K562 (cell line): ENCODE results near the gene TMEM126A. TPM values are rescaled to one million over a fixed set of nuclear protein-coding genes. Genes with fewer than 3 reads are reported as not detected.

Experiments
- ARID2 ChIP-seq: fragments of 450-650 bp; IDR thresholded peaks from 2 replicates; pipeline ENCODE4 v1.6.1; 2017; ENCODE audit warnings: antibody characterized with exemption, mild to moderate bottlenecking
- CEBPZ ChIP-seq: fragments of 150-350 bp; IDR thresholded peaks from 2 replicates; pipeline ENCODE4 v1.6.1; 2014; ENCODE audit warnings: low read depth, mild to moderate bottlenecking, low read length, borderline replicate concordance
- CREB3L1 ChIP-seq: fragments of 450-650 bp; IDR thresholded peaks from 2 replicates; pipeline ENCODE4 v1.6.1; 2014; ENCODE audit warnings: low read depth, mild to moderate bottlenecking, moderate library complexity, borderline replicate concordance
- FOXJ3 ChIP-seq: sonication (generic); formaldehyde crosslinking; IDR thresholded peaks from 2 replicates; pipeline ENCODE4 v1.4.0; 2020; ENCODE audit warnings: mild to moderate bottlenecking, missing genetic modification reagents
- FOXK1 ChIP-seq: sonication (generic); formaldehyde crosslinking; IDR thresholded peaks from 2 replicates; pipeline ENCODE4 v1.8.0; 2022; ENCODE audit warnings: missing genetic modification reagents, mild to moderate bottlenecking, borderline replicate concordance
- GMEB1 ChIP-seq: fragments of 250-450 bp; sonication (Bioruptor Pico); IDR thresholded peaks from 2 replicates; pipeline ENCODE4 v1.4.0; 2020; ENCODE audit warnings: mild to moderate bottlenecking
- KLF1 ChIP-seq: fragments of 450-650 bp; IDR thresholded peaks from 2 replicates; pipeline ENCODE4 v1.6.1; 2016; ENCODE audit warnings: missing genetic modification characterization, missing compliant biosample characterization
- MTA1 ChIP-seq: fragments of 450-650 bp; IDR thresholded peaks from 2 replicates; pipeline ENCODE4 v1.6.1; 2017; ENCODE audit warnings: borderline replicate concordance
- RBM39 ChIP-seq: fragments of 200-400 bp; formaldehyde crosslinking; optimal IDR thresholded peaks from 2 replicates; pipeline ENCODE3; 2018; ENCODE audit warnings: low read depth, low read length
- SAFB2 ChIP-seq: fragments of 200-400 bp; formaldehyde crosslinking; IDR thresholded peaks from 2 replicates; pipeline ENCODE4 v1.6.1; 2018; ENCODE audit warnings: borderline replicate concordance, low read length, low read depth, moderate library complexity; ENCODE audit not compliant: severe bottlenecking
- SRSF7 ChIP-seq: fragments of 200-400 bp; formaldehyde crosslinking; optimal IDR thresholded peaks from 2 replicates; pipeline ENCODE3; 2017; ENCODE audit warnings: mild to moderate bottlenecking, low read depth, low read length
- USF1 ChIP-seq: sonication (generic); formaldehyde crosslinking; IDR thresholded peaks from 2 replicates; pipeline ENCODE4 v1.9.0; 2022; ENCODE audit warnings: mild to moderate bottlenecking, missing genetic modification reagents
- YY1 ChIP-seq, 3 experiments: IDR thresholded peaks; 2 replicates each; pipeline ENCODE4 v1.6.1; 2011; ENCODE audit warnings: low read length in 2 of 3, mild to moderate bottlenecking in 2 of 3, moderate library complexity in 2 of 3, borderline replicate concordance in 1 of 3, control low read depth in 1 of 3, low read depth in 1 of 3; ENCODE audit not compliant: insufficient read depth in 3 of 3, insufficient replicate concordance in 2 of 3, control insufficient read depth in 1 of 3, insufficient read length in 1 of 3; ENCODE audit errors: extremely low read depth in 1 of 3
- polyA plus RNA-seq, 8 experiments: library from polyadenylated mRNA; depleted of rRNA in 4 of 8; stranded (reverse) in 5 of 8; unstranded in 3 of 8; fragments of >200 nt; fragmentation: Nextera tagmentation in 2 of 8; fragmentation: Illumina TruSeq in 1 of 8; extraction: Ambion mirVana in 2 of 8; extraction: Trizol in 1 of 8; gene quantifications; 2 replicates each; pipeline versions ENCODE4 v1.2.1 to v1.2.3, GENCODE V29; 2011 to 2014; ENCODE audit warnings: inconsistent platforms in 1 of 8, missing spikeins in 1 of 8
- total RNA-seq, 7 experiments: library from RNA; depleted of rRNA in 6 of 7; stranded (reverse); fragments of >200 nt in 6 of 7; fragmentation: Illumina TruSeq in 2 of 7; extraction: Trizol in 2 of 7; gene quantifications; 2 replicates each; pipeline versions ENCODE4 v1.2.1 to v1.2.3, GENCODE V29; 2011 to 2021; ENCODE audit warnings: low replicate concordance in 1 of 7

Gene TMEM126A
- total and polyA plus RNA-seq, 9 of the 15 experiments (the other 6 are each of a cell fraction or from before 2014, with no cell fraction given), result 19.3 to 154 (median 56.3) TPM

- TF ChIP-seq RBM39 (no peak), GMEB1 (CRISPR knock-in tag) (peak; percentile 38), KLF1 (peak; percentile 71; the same call in 1 of the 2 replicates), YY1 (IDR thresholded peaks at IDR 0.05; ENCODE audit: borderline replicate concordance in 1 of 3, control insufficient read depth in 1 of 3, extremely low read depth in 1 of 3, insufficient read depth in 3 of 3, insufficient read length in 1 of 3, insufficient replicate concordance in 2 of 3, low read depth in 1 of 3, low read length in 2 of 3) (peak in 1 of 3 experiments; percentile 25), SRSF7 (no peak), MTA1 (peak; percentile 34; the same call in 1 of the 2 replicates), CEBPZ (no peak), ARID2 (no peak), CREB3L1 (peak; percentile 86; the same call in 1 of the 2 replicates), FOXJ3 (CRISPR knock-in tag) (no peak), USF1 (CRISPR knock-in tag) (no peak), FOXK1 (CRISPR knock-in tag) (no peak), SAFB2 (no peak)
Measured at GRCh38 chr11:85664615-85665481, 17.1 kb downstream of the TMEM126A start, which contains the start of gene CREBZF (continued).
